Measurements from ENCODE around the gene RUNX2. TPM values are rescaled to one million over a fixed set of nuclear protein-coding genes. Genes with fewer than 3 reads are reported as not detected.

Gene RUNX2
- polyA plus RNA-seq, 1 donor from 2014 or later, result not detected

- no peak for TF ChIP-seq EP300 (conservative IDR thresholded peaks at IDR 0.05; ENCODE audit: poor library complexity, severe bottlenecking)
- no peak for TF ChIP-seq MXI1 (conservative IDR thresholded peaks at IDR 0.05; ENCODE audit: poor library complexity, severe bottlenecking)
- TF ChIP-seq SMC3 (conservative IDR thresholded peaks at IDR 0.05; ENCODE audit: poor library complexity), result no peak
- no peak for TF ChIP-seq POLR2AphosphoS5 (IDR thresholded peaks at IDR 0.05)
- no peak for TF ChIP-seq EZH2 (IDR thresholded peaks at IDR 0.05; ENCODE audit: borderline replicate concordance, insufficient read depth, low read length, poor library complexity, severe bottlenecking)
- TF ChIP-seq, protein P1, sequence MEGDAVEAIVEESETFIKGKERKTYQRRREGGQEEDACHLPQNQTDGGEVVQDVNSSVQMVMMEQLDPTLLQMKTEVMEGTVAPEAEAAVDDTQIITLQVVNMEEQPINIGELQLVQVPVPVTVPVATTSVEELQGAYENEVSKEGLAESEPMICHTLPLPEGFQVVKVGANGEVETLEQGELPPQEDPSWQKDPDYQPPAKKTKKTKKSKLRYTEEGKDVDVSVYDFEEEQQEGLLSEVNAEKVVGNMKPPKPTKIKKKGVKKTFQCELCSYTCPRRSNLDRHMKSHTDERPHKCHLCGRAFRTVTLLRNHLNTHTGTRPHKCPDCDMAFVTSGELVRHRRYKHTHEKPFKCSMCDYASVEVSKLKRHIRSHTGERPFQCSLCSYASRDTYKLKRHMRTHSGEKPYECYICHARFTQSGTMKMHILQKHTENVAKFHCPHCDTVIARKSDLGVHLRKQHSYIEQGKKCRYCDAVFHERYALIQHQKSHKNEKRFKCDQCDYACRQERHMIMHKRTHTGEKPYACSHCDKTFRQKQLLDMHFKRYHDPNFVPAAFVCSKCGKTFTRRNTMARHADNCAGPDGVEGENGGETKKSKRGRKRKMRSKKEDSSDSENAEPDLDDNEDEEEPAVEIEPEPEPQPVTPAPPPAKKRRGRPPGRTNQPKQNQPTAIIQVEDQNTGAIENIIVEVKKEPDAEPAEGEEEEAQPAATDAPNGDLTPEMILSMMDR (IDR thresholded peaks at IDR 0.05; ENCODE audit: poor library complexity, severe bottlenecking), result no peak
- TF ChIP-seq RAD21 (conservative IDR thresholded peaks at IDR 0.05), result no peak
- TF ChIP-seq, protein P2, sequence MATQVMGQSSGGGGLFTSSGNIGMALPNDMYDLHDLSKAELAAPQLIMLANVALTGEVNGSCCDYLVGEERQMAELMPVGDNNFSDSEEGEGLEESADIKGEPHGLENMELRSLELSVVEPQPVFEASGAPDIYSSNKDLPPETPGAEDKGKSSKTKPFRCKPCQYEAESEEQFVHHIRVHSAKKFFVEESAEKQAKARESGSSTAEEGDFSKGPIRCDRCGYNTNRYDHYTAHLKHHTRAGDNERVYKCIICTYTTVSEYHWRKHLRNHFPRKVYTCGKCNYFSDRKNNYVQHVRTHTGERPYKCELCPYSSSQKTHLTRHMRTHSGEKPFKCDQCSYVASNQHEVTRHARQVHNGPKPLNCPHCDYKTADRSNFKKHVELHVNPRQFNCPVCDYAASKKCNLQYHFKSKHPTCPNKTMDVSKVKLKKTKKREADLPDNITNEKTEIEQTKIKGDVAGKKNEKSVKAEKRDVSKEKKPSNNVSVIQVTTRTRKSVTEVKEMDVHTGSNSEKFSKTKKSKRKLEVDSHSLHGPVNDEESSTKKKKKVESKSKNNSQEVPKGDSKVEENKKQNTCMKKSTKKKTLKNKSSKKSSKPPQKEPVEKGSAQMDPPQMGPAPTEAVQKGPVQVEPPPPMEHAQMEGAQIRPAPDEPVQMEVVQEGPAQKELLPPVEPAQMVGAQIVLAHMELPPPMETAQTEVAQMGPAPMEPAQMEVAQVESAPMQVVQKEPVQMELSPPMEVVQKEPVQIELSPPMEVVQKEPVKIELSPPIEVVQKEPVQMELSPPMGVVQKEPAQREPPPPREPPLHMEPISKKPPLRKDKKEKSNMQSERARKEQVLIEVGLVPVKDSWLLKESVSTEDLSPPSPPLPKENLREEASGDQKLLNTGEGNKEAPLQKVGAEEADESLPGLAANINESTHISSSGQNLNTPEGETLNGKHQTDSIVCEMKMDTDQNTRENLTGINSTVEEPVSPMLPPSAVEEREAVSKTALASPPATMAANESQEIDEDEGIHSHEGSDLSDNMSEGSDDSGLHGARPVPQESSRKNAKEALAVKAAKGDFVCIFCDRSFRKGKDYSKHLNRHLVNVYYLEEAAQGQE (IDR thresholded peaks at IDR 0.05; ENCODE audit: borderline replicate concordance), result no peak
- no peak for TF ChIP-seq TAF1 (IDR thresholded peaks at IDR 0.05; ENCODE audit: low read depth)
- H3K9me2 ChIP-seq (ENCODE audit: insufficient read depth, low read length), result no peaks in the 10 kb centered on the region
- H3K4me2 ChIP-seq (ENCODE audit: low read length), result no peak overlapping the region
- no peaks in the 10 kb centered on the region for H3K79me2 ChIP-seq (replicated peaks; ENCODE audit: insufficient read depth, low read length)
- no peaks in the 10 kb centered on the region for H3K36me3 ChIP-seq (ENCODE audit: insufficient read depth, low read length)
- no peak overlapping the region for H3K4me3 ChIP-seq (ENCODE audit: low read length)
- no peak overlapping the region for H2AFZ ChIP-seq (ENCODE audit: low read depth, low read length)
- H3K27me3 ChIP-seq (ENCODE audit: insufficient read depth, low read depth, low read length), result no peaks in the 10 kb centered on the region
- no peaks in the 10 kb centered on the region for H3F3A ChIP-seq (ENCODE audit: insufficient read depth, low read length, poor library complexity, severe bottlenecking)
- H3K27ac ChIP-seq (ENCODE audit: low read length), result no peak overlapping the region
- no peaks in the 10 kb centered on the region for H4K20me1 ChIP-seq (ENCODE audit: insufficient read depth)
- H3K9me3 ChIP-seq (ENCODE audit: low read length), result no peaks in the 10 kb centered on the region
- no peak overlapping the region for H3K9ac ChIP-seq (ENCODE audit: low read length)
Observed at GRCh38 chr6:45610832-45611231, 282.7 kb downstream of the RUNX2 start.

DNA sequence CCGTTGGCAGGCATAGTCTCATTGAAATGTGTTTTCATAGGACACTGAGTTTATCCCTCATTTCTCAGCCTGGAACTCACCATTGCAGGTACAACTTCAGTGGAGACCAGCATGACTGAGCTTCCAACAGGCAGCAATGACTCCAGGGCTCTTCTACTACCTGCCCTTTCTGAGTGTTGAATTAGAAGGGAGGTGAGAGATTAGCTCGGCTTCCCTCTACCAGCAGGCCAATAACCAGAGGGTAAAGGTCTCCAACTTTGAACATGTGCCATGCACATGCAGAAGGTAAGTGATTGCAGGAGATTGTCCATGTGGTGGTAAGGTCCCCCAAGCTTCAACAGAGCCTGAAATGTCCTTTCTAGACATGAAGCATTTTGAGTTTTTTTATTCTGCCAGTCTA lies 283.4 kb downstream of the RUNX2 start:
- Histone ChIP-seq H4K20me1 (ENCODE audit: insufficient read depth) (no peaks in the 10 kb centered on the region), H2AFZ (ENCODE audit: low read depth, low read length) (no peak overlapping the region), H3K9me2 (ENCODE audit: insufficient read depth, low read length) (no peaks in the 10 kb centered on the region), H3K36me3 (ENCODE audit: insufficient read depth, low read length) (no peaks in the 10 kb centered on the region), H3K27me3 (ENCODE audit: insufficient read depth, low read depth, low read length) (no peaks in the 10 kb centered on the region), H3K4me3 (ENCODE audit: low read length) (no peak overlapping the region), H3K4me2 (ENCODE audit: low read length) (no peak overlapping the region), H3K9ac (ENCODE audit: low read length) (no peak overlapping the region), H3K9me3 (ENCODE audit: low read length) (no peaks in the 10 kb centered on the region), H3K79me2 (replicated peaks; ENCODE audit: insufficient read depth, low read length) (no peaks in the 10 kb centered on the region), H3F3A (ENCODE audit: insufficient read depth, low read length, poor library complexity, severe bottlenecking) (no peaks in the 10 kb centered on the region), H3K27ac (ENCODE audit: low read length) (no peak overlapping the region)
- TF ChIP-seq SMC3 (conservative IDR thresholded peaks at IDR 0.05; ENCODE audit: poor library complexity), result no peak
- TF ChIP-seq, protein P1 (IDR thresholded peaks at IDR 0.05; ENCODE audit: poor library complexity, severe bottlenecking), result no peak
- no peak for TF ChIP-seq EZH2 (IDR thresholded peaks at IDR 0.05; ENCODE audit: borderline replicate concordance, insufficient read depth, low read length, poor library complexity, severe bottlenecking)
- TF ChIP-seq EP300 (conservative IDR thresholded peaks at IDR 0.05; ENCODE audit: poor library complexity, severe bottlenecking), result no peak
- no peak for TF ChIP-seq POLR2AphosphoS5 (IDR thresholded peaks at IDR 0.05)
- no peak for TF ChIP-seq TAF1 (IDR thresholded peaks at IDR 0.05; ENCODE audit: low read depth)
- TF ChIP-seq MXI1 (conservative IDR thresholded peaks at IDR 0.05; ENCODE audit: poor library complexity, severe bottlenecking), result no peak
- no peak for TF ChIP-seq RAD21 (conservative IDR thresholded peaks at IDR 0.05)
- TF ChIP-seq, protein P2 (IDR thresholded peaks at IDR 0.05; ENCODE audit: borderline replicate concordance), result no peak
